Skeletal muscle tissue (tissue), 4 donors: Measurements from ENCODE around the gene DPP6. TPM values are rescaled to one million over a fixed set of nuclear protein-coding genes. Genes with fewer than 3 reads are reported as not detected.

Experiments used
- H3K27ac ChIP-seq: one replicate; pipeline ENCODE4 v1.7.0; 2013; ENCODE audit warnings: mild to moderate bottlenecking, low read depth, low read length, inconsistent platforms
- H3K27me3 ChIP-seq, 3 donors: one replicate each; pipeline ENCODE4 v1.7.0; 2013; ENCODE audit warnings: low read length in 3 of 3; ENCODE audit not compliant: control insufficient read depth in 3 of 3, insufficient read depth in 3 of 3
- H3K36me3 ChIP-seq, 3 donors: one replicate each; pipeline ENCODE4 v1.7.0; 2013; ENCODE audit warnings: low read length in 3 of 3; ENCODE audit not compliant: control insufficient read depth in 3 of 3, insufficient read depth in 3 of 3
- H3K4me1 ChIP-seq, 3 donors: one replicate each; pipeline ENCODE4 v1.7.0; 2013; ENCODE audit warnings: low read length in 3 of 3, mild to moderate bottlenecking in 3 of 3; ENCODE audit not compliant: control insufficient read depth in 3 of 3, insufficient read depth in 3 of 3
- H3K4me3 ChIP-seq, 3 donors: one replicate each; pipeline ENCODE4 v1.7.0; 2013; ENCODE audit warnings: low read length in 3 of 3
- H3K9ac ChIP-seq, 3 donors: one replicate each; pipeline ENCODE4 v1.7.0; 2013; ENCODE audit warnings: low read length in 3 of 3, mild to moderate bottlenecking in 3 of 3, moderate library complexity in 2 of 3, low read depth in 1 of 3
- H3K9me3 ChIP-seq, 3 donors: one replicate each; pipeline ENCODE4 v1.7.0; 2013; ENCODE audit warnings: low read length in 3 of 3; ENCODE audit not compliant: control insufficient read depth in 3 of 3
- total RNA-seq: library from RNA; depleted of rRNA; stranded (reverse); fragments of >200 nt; gene quantifications from one replicate; pipeline ENCODE4 v1.2.3, GENCODE V29; 2014
- donor health status: Osteomylitis.

Gene DPP6
- total RNA-seq, 1 donor from 2014 or later, result 4.2 TPM

DNA sequence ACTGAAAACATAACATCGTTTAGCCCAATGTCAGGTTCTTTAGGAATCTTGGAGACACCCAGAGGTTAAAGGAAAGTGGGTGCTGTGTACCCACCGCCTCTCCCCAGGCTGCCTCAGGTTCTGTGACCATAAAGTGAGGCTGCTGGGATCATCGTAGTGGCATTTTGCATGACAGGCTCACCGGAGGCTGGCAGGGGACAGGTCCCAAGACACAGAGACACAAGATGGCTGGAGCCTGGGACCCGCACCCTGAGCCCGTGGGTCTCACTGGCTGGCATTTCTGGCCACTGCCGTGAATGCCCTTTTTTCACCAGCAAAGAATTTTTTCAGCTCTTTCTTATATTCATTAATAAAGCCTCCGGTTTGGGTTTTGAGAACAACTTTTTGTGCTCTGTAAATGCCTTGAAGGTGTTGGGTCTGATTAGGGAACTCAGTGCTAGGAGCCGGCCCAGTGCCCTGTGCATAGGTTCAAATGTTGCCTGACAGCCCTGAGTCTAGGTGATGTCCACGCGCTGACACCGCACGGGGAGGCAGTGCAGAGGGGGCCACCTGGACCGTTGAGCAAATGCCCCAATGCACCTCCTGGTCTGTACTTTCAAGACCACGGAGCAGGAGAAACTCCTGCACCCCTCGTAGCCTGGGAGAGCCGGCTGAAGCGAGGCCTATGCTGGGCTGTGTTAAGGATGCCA lies 820.8 kb downstream of the DPP6 start:
- no peaks in the 10 kb centered on the region for H3K36me3 ChIP-seq
- H3K4me3 ChIP-seq, result no peak overlapping the region
- H3K27me3 ChIP-seq, result peaks cover 23 to 29% (median 27%) of the 10 kb centered on the region in 3 donors
- no peaks in the 10 kb centered on the region for H3K9me3 ChIP-seq
- H3K4me1 ChIP-seq, result no peaks in the 10 kb centered on the region
- no peak overlapping the region for H3K27ac ChIP-seq
- H3K9ac ChIP-seq, result no peak overlapping the region

DNA sequence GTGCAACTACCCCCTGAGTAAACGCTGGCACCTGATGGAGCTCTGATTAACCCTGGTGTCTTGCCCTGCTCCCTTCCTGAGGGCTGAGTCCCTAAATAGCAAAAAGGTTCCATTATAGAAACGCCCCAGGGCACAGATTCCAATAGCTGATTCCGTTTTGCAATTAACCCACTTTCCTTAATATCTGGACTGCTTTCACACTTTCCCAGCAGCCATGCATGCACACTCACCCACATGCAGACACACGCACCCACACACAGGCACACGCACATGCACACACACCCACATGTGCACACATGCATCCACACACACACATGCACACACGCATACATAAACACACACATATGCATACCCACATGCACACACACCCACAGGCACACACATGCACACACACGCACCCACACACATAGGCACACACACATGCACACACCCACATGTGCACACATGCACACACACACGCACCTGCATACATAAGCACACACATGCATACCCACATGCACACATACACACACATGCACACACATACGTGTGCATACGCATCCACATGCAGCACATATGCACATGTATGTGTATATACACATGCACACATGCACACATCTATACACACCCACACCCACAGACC lies 821.4 kb downstream of the DPP6 start:
- Histone ChIP-seq H3K4me3 (no peak overlapping the region), H3K9ac (no peak overlapping the region), H3K9me3 (no peaks in the 10 kb centered on the region), H3K4me1 (no peaks in the 10 kb centered on the region), H3K27ac (no peak overlapping the region), H3K27me3 (peaks cover 17 to 26% (median 24%) of the 10 kb centered on the region in 3 donors), H3K36me3 (no peaks in the 10 kb centered on the region)

DNA sequence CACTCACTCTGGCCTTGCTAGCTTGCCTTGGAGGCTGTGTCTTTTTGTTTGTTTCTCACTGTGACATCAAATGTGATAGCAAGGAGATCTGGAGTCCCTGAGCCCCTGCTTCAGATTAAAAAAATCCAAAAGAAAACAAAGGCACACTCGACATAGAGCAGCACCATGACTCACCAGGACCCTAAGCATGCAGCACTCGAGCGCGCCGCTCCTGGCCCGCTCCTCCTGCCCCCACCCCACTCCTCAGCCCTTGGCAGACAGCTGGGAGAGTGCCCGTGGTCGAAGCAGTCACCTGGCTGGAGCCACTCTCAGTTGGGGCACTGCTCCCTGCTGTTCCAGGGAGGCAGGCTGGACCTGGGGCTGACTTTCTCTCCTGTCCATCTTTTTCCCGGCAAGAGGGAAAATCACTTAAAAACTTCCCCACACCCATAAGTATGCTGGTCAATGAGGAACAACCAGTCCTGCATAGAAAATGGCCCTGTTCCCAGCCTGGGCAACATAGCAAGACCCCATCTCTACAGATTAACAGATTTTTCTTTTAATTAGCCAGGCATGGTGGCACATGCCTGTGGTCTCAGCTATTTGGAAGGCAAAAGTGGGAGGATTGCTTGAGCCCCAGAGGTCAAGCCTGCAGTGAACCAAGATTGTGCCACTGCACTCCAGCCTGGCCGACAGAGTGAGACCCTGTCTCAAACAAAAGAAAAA lies 822.4 kb downstream of the DPP6 start:
- no peak overlapping the region for H3K27ac ChIP-seq
- H3K4me3 ChIP-seq, result no peak overlapping the region
- H3K9me3 ChIP-seq, result no peaks in the 10 kb centered on the region
- peaks cover 9 to 19% (median 15%) of the 10 kb centered on the region in 3 donors for H3K27me3 ChIP-seq
- no peaks in the 10 kb centered on the region for H3K4me1 ChIP-seq
- H3K9ac ChIP-seq, result no peak overlapping the region
- no peaks in the 10 kb centered on the region for H3K36me3 ChIP-seq

DNA sequence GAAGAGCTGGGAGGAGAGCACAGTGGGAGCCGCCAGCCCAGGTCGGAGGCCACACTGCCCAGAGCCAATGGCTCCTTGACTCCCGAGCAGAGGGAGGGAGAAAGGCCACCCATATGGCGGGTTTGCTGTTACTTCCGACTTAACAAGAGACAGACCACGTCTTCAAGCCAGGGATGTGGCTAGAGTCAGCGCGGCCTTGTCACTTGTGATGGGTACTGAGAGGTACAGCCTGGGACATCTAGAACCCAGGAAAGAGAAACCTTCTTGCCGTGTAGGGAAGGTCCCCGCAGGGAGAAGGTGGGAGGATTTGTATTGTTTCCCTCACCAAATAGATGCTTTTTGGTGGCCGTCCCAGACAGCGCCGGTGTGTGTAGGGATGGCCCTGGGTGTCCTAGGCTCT lies 823.1 kb downstream of the DPP6 start:
- Histone ChIP-seq H3K36me3 (no peaks in the 10 kb centered on the region), H3K4me3 (no peak overlapping the region), H3K4me1 (no peaks in the 10 kb centered on the region), H3K9me3 (no peaks in the 10 kb centered on the region), H3K27me3 (peaks cover 9 to 19% (median 15%) of the 10 kb centered on the region in 3 donors), H3K9ac (no peak overlapping the region), H3K27ac (no peak overlapping the region)

DNA sequence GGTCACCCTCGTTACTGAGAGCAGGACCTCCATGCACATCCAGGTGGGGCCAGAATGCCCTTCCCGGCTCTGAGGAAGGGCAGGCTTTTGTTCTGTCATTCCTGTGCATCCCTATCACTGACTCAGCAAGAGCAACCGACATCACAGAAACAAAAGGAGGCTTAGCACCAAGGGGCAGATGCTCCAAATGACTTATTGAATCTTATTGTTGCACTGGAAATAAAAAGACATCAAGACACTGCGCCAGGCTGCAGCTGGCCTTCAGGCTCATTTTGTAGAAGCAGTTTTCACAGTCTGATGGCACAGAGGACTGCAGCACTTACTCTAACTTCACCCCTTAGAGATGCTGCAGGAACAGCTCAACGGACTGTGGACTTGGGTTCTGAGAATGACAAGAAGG lies 824.3 kb downstream of the DPP6 start:
- no peak overlapping the region for H3K9ac ChIP-seq
- H3K27ac ChIP-seq, result no peak overlapping the region
- no peaks in the 10 kb centered on the region for H3K36me3 ChIP-seq
- H3K4me1 ChIP-seq, result no peaks in the 10 kb centered on the region
- H3K9me3 ChIP-seq, result no peaks in the 10 kb centered on the region
- peaks cover 9 to 18% (median 15%) of the 10 kb centered on the region in 3 donors for H3K27me3 ChIP-seq
- H3K4me3 ChIP-seq, result no peak overlapping the region

DNA sequence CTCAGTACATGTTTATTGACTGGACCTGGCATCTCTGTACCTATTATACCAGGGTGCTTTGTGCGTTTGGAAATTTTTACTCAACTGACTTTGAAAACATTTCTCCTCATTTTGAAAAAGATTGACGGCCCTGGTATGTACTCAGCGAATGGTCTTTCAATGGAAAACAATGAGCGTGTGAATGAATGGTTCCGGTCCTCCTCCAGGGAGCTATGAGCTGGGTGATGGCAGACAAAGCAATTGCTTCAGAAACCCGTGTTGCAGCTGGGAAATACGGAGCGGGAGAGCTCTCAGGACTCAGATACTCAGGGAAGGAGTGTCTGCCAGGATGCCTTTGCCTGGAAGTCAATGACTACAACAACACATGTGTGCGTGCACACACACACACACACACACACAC lies 824.8 kb downstream of the DPP6 start:
- Histone ChIP-seq H3K4me3 (no peak overlapping the region), H3K36me3 (no peaks in the 10 kb centered on the region), H3K27ac (no peak overlapping the region), H3K9ac (no peak overlapping the region), H3K9me3 (no peaks in the 10 kb centered on the region), H3K4me1 (no peaks in the 10 kb centered on the region), H3K27me3 (peaks cover 9 to 15% (median 13%) of the 10 kb centered on the region in 3 donors)

DNA sequence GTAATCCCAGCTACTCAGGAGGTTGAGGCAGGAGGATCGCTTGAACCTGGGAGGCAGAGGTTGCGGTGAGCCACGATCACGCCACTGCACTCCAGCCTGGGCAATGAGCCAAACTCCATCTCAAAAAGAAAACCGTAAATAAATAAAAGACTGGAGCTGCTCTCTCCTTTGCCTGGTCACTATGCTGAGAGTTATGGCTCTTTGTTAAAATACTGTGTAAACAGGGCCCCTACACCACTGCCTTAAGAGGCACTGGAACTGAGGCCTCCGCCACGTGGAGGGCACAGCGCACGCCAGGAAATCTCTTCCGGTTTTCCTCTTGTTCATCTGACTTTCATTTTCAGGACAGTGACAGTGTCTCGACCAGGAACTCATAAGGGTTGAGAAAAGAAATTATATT lies 827.4 kb downstream of the DPP6 start:
- H3K27me3 ChIP-seq, result peaks cover 3 to 8% (median 5%) of the 10 kb centered on the region in 3 donors
- H3K9me3 ChIP-seq, result no peaks in the 10 kb centered on the region
- no peak overlapping the region for H3K9ac ChIP-seq
- no peak overlapping the region for H3K4me3 ChIP-seq
- no peak overlapping the region for H3K27ac ChIP-seq
- no peaks in the 10 kb centered on the region for H3K4me1 ChIP-seq
- H3K36me3 ChIP-seq, result no peaks in the 10 kb centered on the region

DNA sequence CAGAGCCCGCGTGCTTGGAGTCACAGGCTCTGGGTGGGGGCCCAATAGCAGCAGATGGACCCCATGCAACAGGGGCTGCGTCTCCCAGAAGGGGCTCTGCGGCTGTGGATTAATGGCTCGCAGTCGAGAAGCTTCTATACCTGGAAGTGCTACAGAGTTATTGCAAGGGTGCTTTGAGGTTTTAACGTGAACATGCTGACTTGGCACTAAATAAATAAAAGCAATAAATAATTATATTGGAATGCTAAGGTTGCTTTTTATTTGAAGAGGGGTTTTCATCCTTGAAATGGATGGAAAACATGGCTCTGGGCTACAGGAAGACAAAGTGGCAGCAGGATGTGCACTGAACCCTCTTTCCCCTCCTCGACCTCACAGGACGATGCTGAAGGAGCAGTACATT lies 828.3 kb downstream of the DPP6 start:
- Histone ChIP-seq H3K36me3 (no peaks in the 10 kb centered on the region), H3K9me3 (no peaks in the 10 kb centered on the region), H3K4me1 (no peaks in the 10 kb centered on the region), H3K27me3 (peaks cover 1 to 7% (median 3%) of the 10 kb centered on the region in 3 donors), H3K4me3 (no peak overlapping the region), H3K27ac (no peak overlapping the region), H3K9ac (no peak overlapping the region)

DNA sequence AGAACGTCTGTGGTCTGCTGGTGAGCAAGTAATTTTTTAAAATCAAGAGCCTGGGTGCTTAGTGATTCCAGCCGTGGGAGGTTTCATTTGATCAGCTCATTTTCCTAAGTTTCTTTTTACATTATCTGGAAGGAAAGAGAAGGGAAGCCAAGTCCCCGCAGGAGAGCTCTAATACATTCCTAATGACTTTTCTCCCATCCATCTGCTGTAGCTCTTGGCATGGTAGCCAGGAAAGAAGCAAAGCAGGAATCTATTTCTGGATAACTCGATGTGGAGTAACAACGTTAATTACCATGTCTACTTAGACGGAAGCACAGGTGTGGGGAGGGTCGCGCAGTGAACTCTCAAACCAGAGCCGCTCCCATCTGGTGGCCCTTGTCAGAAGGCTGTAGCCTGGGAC lies 828.8 kb downstream of the DPP6 start:
- Histone ChIP-seq H3K27ac (no peak overlapping the region), H3K9ac (no peak overlapping the region), H3K4me1 (no peaks in the 10 kb centered on the region), H3K36me3 (no peaks in the 10 kb centered on the region), H3K27me3 (peaks cover 0 to 11% (median 3%) of the 10 kb centered on the region in 3 donors), H3K4me3 (no peak overlapping the region), H3K9me3 (no peaks in the 10 kb centered on the region)

DNA sequence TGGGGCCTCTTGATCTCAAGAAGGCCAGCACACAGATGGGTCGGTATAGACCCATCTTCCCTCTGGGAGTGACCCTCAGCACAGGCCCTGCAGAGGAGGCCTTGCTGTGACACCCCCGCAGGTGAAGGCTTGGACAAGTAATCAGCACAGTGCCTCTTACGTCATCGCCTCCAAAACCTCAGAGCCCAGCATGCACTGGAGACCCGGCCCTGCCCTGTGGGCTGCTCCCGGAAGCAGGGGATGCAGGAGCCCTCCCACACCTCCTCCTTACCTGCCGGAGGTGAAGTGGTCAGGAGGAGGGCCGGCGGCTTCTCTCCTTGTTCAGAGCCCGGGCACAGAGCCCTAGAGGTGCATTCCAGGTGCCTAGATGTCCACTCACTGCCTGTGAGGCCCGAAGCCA lies 829.3 kb downstream of the DPP6 start:
- H3K36me3 ChIP-seq, result no peaks in the 10 kb centered on the region
- H3K4me1 ChIP-seq, result no peaks in the 10 kb centered on the region
- H3K9ac ChIP-seq, result no peak overlapping the region
- no peak overlapping the region for H3K27ac ChIP-seq
- no peak overlapping the region for H3K4me3 ChIP-seq
- no peaks in the 10 kb centered on the region for H3K9me3 ChIP-seq
- H3K27me3 ChIP-seq, result peaks cover 0 to 15% (median 3%) of the 10 kb centered on the region in 3 donors
